ENCODE data around the gene PKIG. TPM values are rescaled to one million over a fixed set of nuclear protein-coding genes. Genes with fewer than 3 reads are reported as not detected.

The PKIG gene
- total and polyA plus RNA-seq, 2 of the 8 experiments (the other 6 are each of a cell fraction or from before 2014, with no cell fraction given): 26.7 to 34.3 TPM

DNA sequence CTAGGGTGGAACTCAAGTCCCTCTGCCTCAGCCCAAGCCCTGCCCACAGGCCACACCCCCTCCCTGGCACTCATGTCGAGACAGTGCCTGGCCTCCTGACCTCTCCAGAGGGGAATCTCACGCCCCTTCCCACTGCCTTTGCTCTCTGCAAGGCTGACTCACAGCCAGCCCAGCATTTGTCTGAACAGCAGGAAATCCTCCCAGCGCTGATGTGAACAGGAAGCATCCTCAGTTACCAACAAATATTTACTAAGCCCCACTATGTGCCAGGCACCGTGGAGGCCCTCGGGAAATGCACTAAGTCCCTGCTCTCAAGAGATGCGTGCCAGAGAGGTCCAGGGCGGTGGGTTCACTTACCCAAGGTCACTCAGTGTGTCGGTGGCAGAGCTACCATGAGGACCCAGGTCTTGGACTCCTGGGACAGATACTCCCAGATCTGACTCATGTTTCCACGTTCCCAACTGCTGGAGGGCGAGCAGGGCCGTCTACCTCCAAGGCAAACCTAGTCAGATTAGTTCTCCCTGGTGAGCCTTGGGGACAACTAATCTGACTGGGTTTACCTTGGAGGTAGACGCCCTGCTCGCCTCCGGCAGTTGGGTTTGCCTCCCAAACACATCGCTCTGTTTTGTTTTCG is 61.3 kb downstream of the PKIG start (continued):
- TF ChIP-seq CHD7 (IDR thresholded peaks at IDR 0.05; ENCODE audit: insufficient replicate concordance, low read length) (no peak), HDAC2 (IDR thresholded peaks at IDR 0.05; ENCODE audit: borderline replicate concordance in 1 of 2, low read depth in 2 of 2, low read length in 2 of 2) (no peak), TCF12 (IDR thresholded peaks at IDR 0.05; ENCODE audit: low read depth, low read length) (no peak), SIX5 (IDR thresholded peaks at IDR 0.05; ENCODE audit: low read depth, low read length) (no peak), TEAD4 (IDR thresholded peaks at IDR 0.05; ENCODE audit: low read depth, low read length) (no peak), SRF (IDR thresholded peaks at IDR 0.05; ENCODE audit: low read depth, low read length) (no peak)
- TF ChIP-seq, protein P1, sequence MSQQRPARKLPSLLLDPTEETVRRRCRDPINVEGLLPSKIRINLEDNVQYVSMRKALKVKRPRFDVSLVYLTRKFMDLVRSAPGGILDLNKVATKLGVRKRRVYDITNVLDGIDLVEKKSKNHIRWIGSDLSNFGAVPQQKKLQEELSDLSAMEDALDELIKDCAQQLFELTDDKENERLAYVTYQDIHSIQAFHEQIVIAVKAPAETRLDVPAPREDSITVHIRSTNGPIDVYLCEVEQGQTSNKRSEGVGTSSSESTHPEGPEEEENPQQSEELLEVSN (IDR thresholded peaks at IDR 0.05): no peak
- TF ChIP-seq, protein P2, sequence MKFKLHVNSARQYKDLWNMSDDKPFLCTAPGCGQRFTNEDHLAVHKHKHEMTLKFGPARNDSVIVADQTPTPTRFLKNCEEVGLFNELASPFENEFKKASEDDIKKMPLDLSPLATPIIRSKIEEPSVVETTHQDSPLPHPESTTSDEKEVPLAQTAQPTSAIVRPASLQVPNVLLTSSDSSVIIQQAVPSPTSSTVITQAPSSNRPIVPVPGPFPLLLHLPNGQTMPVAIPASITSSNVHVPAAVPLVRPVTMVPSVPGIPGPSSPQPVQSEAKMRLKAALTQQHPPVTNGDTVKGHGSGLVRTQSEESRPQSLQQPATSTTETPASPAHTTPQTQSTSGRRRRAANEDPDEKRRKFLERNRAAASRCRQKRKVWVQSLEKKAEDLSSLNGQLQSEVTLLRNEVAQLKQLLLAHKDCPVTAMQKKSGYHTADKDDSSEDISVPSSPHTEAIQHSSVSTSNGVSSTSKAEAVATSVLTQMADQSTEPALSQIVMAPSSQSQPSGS (IDR thresholded peaks at IDR 0.05; ENCODE audit: low read length): no peak
